GDM1 (cell line): ENCODE data around the gene ONECUT1.
A peak's percentile ranks its signal among the peaks of the same experiment; 100 is the strongest.

ENCODE experiments used
- DNase-seq: peaks from one replicate; lab custom pipeline; 2025; lab: John Stamatoyannopoulos, UW

ONECUT1 gene

GRCh38 chr15:52782514-52782913 lies 7.6 kb downstream of the ONECUT1 start:
- no peak for DNase-seq

DNA sequence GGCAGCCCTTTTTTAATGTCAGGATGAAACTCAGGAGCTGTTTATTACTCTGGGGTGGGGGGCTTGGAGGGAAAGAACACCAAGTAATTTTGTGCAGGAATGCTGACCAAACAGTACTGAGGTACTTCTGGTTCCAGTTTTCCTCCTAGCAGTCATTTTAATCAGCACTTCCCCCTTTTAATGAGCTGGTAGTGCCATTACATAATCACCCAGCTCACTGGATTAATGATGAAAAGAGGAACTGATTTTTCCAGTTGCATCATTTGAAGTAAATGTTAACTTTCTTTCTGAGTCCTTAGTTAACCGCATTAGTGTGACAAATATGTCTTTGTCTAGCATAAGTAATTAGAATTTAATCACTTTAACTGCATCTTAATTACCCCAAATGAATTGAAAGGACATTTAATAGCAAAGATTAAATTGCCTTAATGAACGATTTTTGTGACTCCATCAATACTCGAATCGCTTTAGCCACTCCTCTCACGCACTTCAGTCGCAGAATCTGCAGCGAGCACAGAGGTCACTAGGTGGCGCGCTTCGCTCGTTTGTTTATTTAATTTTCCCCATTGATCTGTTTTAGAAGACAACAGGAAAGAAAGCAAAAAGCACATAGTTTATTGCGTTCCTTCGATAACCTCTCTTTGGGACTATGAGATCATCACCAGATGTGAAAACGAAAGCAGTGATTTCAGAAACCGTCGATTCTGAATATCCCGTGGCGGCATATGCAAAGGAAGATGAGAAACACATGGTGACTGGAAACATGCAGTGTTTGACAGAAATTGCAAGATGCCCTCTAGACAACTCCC lies 9.8 kb downstream of the ONECUT1 start:
- peak; percentile 29 for DNase-seq

GRCh38 chr15:52778457-52778856 lies 11.7 kb downstream of the ONECUT1 start:
- DNase-seq: no peak

DNA sequence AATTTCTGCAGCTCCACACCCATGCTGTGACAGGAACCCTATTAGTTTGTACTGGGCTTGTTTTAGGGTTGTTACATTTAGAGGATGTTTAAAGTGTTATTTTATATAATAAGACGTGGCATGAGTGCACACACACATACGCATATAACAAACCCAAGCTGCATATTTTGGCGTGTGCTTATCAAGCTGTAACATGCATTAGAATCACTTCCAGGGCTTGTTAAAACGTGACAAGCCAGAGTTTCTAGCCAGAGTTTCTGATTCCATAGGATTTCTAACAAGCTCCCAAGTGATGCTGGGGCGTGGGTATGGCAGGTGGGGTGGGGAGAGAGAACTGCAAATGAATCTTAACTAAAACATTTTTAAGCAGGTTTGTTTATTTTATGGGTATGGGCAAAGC lies 17.4 kb downstream of the ONECUT1 start:
- DNase-seq: no peak

GRCh38 chr15:52765785-52766184 lies 24.4 kb downstream of the ONECUT1 start:
- no peak for DNase-seq

GRCh38 chr15:52764731-52765130 lies 25.4 kb downstream of the ONECUT1 start:
- DNase-seq: no peak

DNA sequence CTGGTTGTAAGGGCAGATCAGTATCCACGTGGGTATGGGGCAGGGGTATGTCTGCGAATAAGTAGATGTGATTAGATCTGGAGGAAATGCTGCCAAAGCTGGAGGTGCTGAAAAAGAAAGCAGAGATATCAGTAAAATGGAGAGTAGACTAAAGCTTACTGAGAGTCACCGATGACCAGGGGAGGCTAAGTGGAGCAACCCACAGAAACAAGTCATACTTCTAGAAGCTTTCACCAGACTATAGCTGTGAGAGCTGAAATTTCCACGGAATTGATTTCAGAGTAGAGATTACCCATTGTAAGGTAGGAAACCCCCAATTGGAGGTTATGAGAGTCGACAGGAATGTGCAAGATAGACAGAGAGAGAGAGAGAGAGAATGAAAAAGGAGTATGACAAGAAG lies 27.5 kb downstream of the ONECUT1 start:
- no peak for DNase-seq

DNA sequence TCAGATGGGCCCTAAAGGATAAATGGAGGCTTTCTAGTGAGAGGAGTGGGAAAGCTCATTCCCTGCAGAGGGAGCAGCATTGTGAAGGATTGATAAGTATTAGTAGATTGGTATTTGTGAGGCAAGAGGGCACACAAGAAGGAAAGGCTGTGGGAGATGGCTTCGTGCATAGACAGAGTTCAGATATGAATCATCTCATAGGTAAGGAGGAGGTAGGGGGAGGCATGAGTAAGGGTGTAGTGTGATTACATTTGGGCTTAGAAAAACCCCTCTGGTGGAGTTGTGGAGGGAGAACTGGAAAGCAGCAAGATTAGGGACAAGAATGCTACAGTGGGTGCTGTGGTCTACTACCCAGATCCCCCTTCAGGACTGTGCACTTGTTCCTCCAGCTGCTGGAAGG lies 29.6 kb downstream of the ONECUT1 start:
- DNase-seq: no peak

DNA sequence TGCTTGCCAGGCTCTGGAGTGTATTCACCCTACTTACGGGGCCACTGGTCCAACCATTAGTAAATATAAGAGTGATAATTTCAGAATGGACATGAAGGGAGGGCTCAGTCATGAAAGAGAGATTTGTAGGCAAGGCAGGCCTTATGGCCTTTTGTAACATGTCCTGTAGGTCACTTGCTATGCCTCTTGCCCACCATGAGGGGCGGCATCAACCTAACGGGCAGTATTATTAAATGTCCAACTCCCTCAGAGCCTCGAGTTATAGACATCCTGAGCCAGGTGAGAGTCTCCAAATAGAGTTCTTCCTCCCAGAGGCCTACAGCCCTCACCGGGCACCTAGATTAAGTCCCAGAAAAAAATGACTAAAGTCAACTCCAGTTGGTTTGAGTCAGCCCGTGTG lies 30.2 kb downstream of the ONECUT1 start:
- DNase-seq: no peak

DNA sequence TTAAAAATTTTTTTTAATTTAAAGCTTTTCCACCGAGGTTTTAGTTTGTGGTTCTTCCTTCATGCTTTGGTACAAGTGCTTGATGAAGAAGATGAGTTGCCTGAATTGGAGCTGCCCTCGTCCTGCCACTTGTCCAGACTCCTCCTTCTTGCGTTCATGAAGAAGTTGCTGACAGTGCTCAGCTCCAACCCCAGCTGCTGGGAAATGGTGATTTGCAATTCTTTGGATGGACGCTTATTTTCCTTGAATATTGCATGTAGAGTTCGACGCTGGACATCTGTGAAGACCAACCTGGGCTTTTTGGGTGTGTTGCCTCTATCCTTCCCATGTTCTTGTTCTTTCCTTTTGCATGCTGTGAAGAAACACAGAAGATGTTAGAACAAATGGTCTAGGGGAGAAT lies 32.6 kb downstream of the ONECUT1 start:
- DNase-seq: no peak

- no peak for DNase-seq
Observed at GRCh38 chr15:52751522-52751921, 38.6 kb downstream of the ONECUT1 start.

DNA sequence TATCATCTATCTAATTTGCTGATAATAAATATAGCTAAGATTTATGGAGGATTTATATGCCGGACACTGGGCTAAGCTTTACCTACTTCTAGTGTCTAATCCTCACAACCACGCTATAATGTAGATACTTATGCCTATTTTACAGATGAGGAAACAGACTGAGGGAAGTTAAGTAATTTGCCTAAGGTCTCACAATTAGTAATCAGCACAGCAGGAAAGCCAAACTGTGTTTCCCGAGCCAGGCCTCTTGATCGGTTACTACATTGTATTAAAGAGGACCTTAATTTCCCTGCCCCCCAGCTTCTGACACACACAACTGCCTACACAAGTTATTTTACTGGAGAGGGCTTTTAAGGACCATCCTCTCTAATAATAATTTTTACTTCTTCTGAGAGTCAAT lies 40.9 kb downstream of the ONECUT1 start:
- no peak for DNase-seq

GRCh38 chr15:52746162-52746757 lies 43.9 kb downstream of the ONECUT1 start:
- DNase-seq: no peak

DNA sequence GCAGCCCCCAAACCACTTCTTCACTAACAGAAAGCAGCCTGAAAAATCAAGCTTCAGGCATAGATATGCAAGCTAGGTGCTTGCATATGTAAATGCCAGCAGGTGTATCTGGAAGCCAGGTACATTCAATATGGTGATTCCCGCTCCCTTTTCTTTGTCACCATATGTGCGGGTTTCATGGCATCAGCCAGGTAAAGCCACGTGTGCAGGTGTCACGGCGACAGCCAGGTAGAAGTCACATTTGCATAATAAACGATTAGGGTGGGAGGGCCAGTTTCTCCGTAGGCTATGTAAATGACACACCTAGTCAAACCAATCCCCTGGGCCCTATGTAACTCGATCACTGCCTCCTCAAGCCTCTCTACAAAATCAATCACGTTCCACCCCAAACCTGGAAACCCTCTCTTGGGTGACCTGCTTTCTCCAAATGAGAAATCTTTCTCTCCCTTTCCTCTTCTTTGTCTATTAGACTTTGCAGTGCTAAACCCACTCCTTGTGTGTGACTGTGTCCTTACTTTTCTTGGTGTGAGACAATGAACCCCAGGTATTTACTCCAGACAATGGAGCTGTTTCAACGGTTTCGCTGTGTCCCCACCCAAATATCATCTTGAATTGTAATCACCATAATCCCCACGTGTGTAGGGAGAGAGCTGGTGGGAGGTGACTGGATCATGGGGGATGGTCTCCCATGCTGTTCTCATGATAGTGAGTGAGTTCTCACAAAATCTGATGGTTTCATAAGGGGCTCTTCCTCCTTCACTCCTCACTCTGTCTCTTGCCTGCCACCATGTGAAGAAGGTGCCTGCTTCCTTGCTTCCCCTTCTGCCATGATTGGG lies 44.6 kb downstream of the ONECUT1 start:
- no peak for DNase-seq

DNA sequence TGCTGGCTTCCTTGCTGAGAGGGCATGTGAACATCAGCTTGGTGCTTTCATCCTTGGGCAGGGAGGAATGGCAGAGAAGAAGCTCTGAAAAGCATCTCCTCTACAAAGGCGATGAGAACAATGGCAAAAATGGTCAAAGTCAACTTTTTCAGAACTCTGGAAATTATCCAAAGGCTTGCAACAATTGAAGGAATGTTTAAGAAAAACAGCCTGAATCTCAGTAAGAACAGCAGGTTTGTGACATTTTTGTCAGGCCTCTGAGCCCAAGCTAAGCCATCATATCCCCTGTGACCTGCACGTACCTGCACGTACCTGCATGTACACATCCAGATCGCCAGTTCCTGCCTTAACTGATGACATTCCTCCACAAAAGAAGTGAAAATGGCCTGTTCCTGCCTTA lies 51.8 kb downstream of the ONECUT1 start:
- DNase-seq: no peak

- DNase-seq: no peak
Observed at GRCh38 chr15:52737720-52738119, 52.4 kb downstream of the ONECUT1 start.

- peak; percentile 47 for DNase-seq
Observed at GRCh38 chr15:52735231-52736089, 54.7 kb downstream of the ONECUT1 start.

DNA sequence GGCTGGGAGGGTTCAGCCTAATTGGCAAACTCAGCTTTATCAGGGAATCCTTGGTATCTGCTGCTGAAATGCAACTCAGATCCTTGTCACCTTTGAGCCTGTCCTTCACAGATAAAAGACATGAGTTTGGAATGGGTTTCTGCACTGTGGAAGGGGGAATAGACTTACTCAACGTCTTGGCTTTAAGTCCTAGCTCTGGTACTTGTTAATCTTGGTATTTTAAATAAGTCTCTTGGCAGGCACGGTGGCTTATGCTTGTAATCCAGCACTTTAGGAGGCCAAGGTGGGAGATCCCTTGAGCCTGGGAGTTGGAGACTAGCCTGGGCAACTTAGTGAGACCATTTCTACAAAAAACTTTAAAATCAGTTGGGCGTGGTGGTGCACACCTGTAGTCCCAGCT lies 55.8 kb downstream of the ONECUT1 start:
- no peak for DNase-seq

DNA sequence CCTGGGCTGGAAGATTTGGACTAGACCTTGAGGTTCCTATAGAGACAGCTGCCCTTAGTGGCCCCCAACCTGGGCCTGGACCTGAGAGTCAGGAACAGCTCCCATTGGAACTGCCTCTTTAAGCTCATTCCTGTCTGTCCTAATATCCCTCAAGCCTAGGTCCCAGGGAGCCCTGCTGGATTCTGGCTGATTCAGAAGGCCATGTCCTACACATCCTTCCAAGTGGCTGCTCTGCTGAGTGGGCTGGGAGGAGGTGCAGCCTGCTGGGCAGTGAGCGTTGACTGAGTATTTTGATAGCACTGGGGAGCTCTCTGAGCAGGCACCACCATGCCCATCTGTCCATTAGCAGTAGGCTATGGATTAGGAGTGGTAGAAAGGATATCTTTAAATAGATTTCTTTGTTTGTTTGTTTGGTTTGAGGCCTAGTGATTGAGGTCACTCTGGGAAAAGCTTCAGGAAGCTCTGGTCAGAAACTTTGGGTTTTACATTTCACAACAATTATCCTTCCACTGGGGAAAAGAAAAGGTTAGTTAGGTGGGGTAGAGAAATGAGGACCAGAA lies 56.4 kb downstream of the ONECUT1 start:
- DNase-seq: no peak

- DNase-seq: no peak
Observed at GRCh38 chr15:52733088-52733487, 57.0 kb downstream of the ONECUT1 start.

- DNase-seq: no peak
Observed at GRCh38 chr15:52732551-52732950, 57.6 kb downstream of the ONECUT1 start.
